Glutamatergic neuron (in vitro differentiated cells): ENCODE data around the gene PCDHGB4. TPM values are rescaled to one million over a fixed set of nuclear protein-coding genes. Genes with fewer than 3 reads are reported as not detected.
A peak's percentile ranks its signal among the peaks of the same experiment; 100 is the strongest.

ENCODE experiments used
- DNase-seq: peaks from one replicate; pipeline ENCODE4 v3.0.0; 2022
- H3K27ac Mint-ChIP-seq: one replicate; pipeline ENCODE4 v1.8.0; 2020; ENCODE audit warnings: mild to moderate bottlenecking, mixed read lengths, inconsistent platforms; ENCODE audit not compliant: unreplicated experiment
- H3K27me3 Mint-ChIP-seq: one replicate; pipeline ENCODE4 v1.8.0; 2020; ENCODE audit warnings: mild to moderate bottlenecking, moderate library complexity, mixed read lengths, inconsistent platforms; ENCODE audit not compliant: unreplicated experiment
- H3K36me3 Mint-ChIP-seq: one replicate; pipeline ENCODE4 v1.8.0; 2020; ENCODE audit warnings: mild to moderate bottlenecking, mixed read lengths, inconsistent platforms; ENCODE audit not compliant: unreplicated experiment
- H3K4me1 Mint-ChIP-seq: one replicate; pipeline ENCODE4 v1.8.0; 2020; ENCODE audit warnings: mild to moderate bottlenecking, low read depth, mixed read lengths, inconsistent platforms; ENCODE audit not compliant: unreplicated experiment
- H3K4me3 Mint-ChIP-seq: one replicate; pipeline ENCODE4 v1.8.0; 2020; ENCODE audit warnings: mild to moderate bottlenecking, mixed read lengths, inconsistent platforms; ENCODE audit not compliant: unreplicated experiment
- H3K9me3 Mint-ChIP-seq: one replicate; pipeline ENCODE4 v1.8.0; 2020; ENCODE audit warnings: mild to moderate bottlenecking, moderate library complexity, mixed read lengths, inconsistent platforms; ENCODE audit not compliant: unreplicated experiment
- CTCF ChIP-seq: fragments of 200-600 bp; sonication (generic); IDR thresholded peaks from one replicate; pipeline ENCODE4 v1.5.0; 2021; ENCODE audit not compliant: partially characterized antibody, unreplicated experiment
- total RNA-seq: library from RNA; stranded (reverse); fragmentation: NEBNext Ultra II Directional; extraction: Animal tissue kit (Norgen Biotek cat#: 25700); gene quantifications from one replicate; pipeline ENCODE4 v1.2.1, GENCODE V29; 2021; ENCODE audit not compliant: unreplicated experiment

PCDHGB4 gene
- total RNA-seq, 1 donor from 2014 or later = 40.8 TPM

DNA sequence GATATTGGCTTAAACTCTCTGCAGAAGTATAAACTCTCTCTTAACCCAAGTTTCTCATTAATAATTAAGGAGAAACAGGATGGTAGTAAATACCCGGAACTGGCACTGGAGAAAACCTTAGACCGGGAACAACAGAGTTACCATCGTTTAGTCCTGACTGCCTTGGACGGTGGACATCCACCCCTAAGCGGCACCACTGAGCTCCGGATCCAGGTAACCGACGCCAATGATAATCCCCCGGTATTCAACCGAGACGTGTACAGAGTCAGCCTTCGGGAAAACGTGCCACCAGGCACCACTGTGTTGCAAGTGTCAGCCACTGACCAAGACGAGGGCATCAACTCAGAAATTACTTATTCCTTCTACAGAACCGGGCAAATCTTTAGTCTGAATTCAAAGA, 11.1 kb downstream of the PCDHGB4 start:
- H3K4me1 Mint-ChIP-seq = peaks cover 3% of the 10 kb centered on the region
- no peak overlapping the region for H3K4me3 Mint-ChIP-seq
- no peak for DNase-seq
- no peak for TF ChIP-seq CTCF
- H3K27ac Mint-ChIP-seq = no peak overlapping the region
- peaks cover 53% of the 10 kb centered on the region for H3K36me3 Mint-ChIP-seq
- H3K9me3 Mint-ChIP-seq = peaks cover 29% of the 10 kb centered on the region
- peaks cover 7% of the 10 kb centered on the region for H3K27me3 Mint-ChIP-seq

- Mint-ChIP-seq H3K9me3 (peaks cover 30% of the 10 kb centered on the region), H3K36me3 (peaks cover 54% of the 10 kb centered on the region), H3K4me3 (peak overlapping the region; percentile 43), H3K27me3 (peaks cover 7% of the 10 kb centered on the region), H3K27ac (no peak overlapping the region), H3K4me1 (peaks cover 3% of the 10 kb centered on the region)
- TF ChIP-seq CTCF = no peak
- no peak for DNase-seq
These were observed 12.2 kb downstream of the PCDHGB4 start for GRCh38 chr5:141399555-141400258.

DNA sequence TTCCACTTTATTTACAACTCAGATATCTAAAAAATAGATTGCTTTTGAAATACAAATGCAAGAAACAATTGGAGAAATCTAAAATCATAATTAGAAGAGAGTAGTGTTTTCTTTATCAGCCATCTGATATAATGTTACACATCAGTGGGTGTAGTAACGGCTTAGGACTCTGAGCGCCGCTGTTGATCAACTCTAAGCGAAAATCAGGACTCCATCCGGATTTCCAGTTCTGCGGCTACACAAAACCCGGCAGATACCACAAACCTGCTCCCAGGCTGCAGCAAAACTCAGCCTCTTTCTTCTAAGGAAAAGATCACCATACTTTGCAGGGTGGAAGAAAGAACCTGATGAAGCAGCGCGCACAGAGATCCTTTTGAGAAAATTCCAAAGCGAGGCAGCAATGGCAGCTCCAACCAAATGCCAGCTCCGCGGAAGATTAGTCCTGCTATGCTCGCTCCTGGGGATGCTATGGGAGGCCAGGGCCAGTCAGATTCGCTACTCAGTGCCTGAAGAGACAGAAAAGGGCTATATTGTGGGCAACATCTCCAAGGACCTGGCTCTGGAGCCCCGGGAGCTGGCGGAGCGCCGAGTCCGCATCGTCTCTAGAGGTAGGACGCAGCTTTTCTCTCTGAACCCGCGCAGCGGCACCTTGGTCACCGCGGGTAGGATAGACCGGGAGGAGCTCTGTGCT, 15.2 kb downstream of the PCDHGB4 start, which contains the start of gene PCDHGA9:
TSS of gene PCDHGA9 (plus strand) at position 226 of the 691 bp plus-strand sequence. CDS start at position 401, 175 bp downstream.
- Mint-ChIP-seq H3K27me3 (peaks cover 4% of the 10 kb centered on the region), H3K4me3 (no peak within 1 kb of the TSS), H3K9me3 (peaks cover 27% of the 10 kb centered on the region), H3K36me3 (peaks cover 58% of the 10 kb centered on the region), H3K27ac (no peak within 1 kb of the TSS), H3K4me1 (peaks cover 3% of the 10 kb centered on the region)
- no peak for DNase-seq
- TF ChIP-seq CTCF = no peak

DNA sequence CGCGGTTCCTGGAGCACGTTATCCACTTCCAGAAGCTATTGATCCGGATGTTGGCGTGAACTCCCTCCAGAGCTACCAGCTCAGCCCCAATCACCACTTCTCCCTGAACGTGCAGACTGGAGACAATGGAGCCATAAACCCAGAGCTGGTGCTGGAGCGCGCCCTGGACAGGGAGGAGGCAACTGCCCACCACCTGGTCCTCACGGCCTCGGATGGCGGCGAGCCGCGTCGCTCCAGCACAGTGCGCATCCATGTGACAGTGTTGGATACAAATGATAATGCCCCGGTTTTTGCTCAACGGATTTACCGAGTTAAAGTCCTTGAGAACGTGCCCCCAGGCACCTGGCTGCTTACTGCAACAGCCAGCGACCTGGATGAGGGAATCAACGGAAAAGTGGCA, 15.9 kb downstream of the PCDHGB4 start:
- no peak for DNase-seq
- Mint-ChIP-seq H3K27me3 (peaks cover 6% of the 10 kb centered on the region), H3K4me3 (no peak overlapping the region)

More for the DNA sequence above, 15.9 kb downstream of the PCDHGB4 start:
- H3K9me3 Mint-ChIP-seq = peaks cover 31% of the 10 kb centered on the region
- peaks cover 64% of the 10 kb centered on the region for H3K36me3 Mint-ChIP-seq
- H3K4me1 Mint-ChIP-seq = peaks cover 3% of the 10 kb centered on the region
- no peak for TF ChIP-seq CTCF
- no peak overlapping the region for H3K27ac Mint-ChIP-seq
